Heart left ventricle (tissue), 13 donors: ENCODE measurements around the gene SMAD4.

Experiments used
- POLR2A ChIP-seq, 2 donors: fragments of 450-650 bp; IDR thresholded peaks; one replicate each; pipeline ENCODE4 v1.6.1; 2017; ENCODE audit warnings: antibody characterized with exemption in 2 of 2, mild to moderate bottlenecking in 2 of 2, moderate library complexity in 2 of 2
- TF ChIP-seq, protein P1 (sequence below), 12 donors: fragments of 200-600 bp; sonication (generic) in 4 of 12; IDR thresholded peaks; one replicate each; pipeline versions ENCODE4 v1.5.0 to v1.8.0; 2018 to 2022; ENCODE audit warnings: antibody characterized with exemption in 12 of 12, mild to moderate bottlenecking in 5 of 12
- donor health status: ischemic (EF 13 %, LVEDD 7.1; RV severe dilation, severe dysfunction).
- donor health status: DM: no; HTN: yes; CAD: no.
- donor health status: DM: no; HTN: no; CAD: no.
- donor health status: ischemic (EF 25% LVEDD 6.9; RV normal size, moderate dysfunction).
- donor health status: ischemic (EF 25% LVEDD 5.7; RV mildly dilated, moderate dysfunction).
- donor health status: ischemic (EF 35%, LVEDD 5.7; RV mildly dilated, moderate dysfunction).
- donor health status: nonischemic (EF 11% LVEDD 7.7; RV severe dilation, severe dysfunction).
- donor health status: DM: yes; HTN: yes; CAD: no.
- donor health status: PGD.
- donor health status: ischemic (EF 29% LVEDD 5.4; RV normal size, mild dysfunction).
- donor health status: nonischemic (EF 23%, LVEDD 6.1; RV moderate dilation, normal function).

DNA sequence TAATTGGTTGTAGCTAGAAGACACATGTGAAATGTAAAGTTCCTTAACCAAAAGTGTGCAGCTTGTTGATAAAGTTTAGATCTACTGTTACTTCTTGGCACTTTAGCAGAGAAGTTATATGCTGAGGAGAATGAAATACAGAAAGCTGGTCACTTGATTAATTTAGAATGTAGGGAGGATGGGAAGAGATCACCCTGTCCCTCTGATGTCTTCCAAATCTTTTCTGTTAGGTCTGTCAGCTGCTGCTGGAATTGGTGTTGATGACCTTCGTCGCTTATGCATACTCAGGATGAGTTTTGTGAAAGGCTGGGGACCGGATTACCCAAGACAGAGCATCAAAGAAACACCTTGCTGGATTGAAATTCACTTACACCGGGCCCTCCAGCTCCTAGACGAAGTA, 48.0 kb downstream of the SMAD4 start:
- TF ChIP-seq, protein P1, sequence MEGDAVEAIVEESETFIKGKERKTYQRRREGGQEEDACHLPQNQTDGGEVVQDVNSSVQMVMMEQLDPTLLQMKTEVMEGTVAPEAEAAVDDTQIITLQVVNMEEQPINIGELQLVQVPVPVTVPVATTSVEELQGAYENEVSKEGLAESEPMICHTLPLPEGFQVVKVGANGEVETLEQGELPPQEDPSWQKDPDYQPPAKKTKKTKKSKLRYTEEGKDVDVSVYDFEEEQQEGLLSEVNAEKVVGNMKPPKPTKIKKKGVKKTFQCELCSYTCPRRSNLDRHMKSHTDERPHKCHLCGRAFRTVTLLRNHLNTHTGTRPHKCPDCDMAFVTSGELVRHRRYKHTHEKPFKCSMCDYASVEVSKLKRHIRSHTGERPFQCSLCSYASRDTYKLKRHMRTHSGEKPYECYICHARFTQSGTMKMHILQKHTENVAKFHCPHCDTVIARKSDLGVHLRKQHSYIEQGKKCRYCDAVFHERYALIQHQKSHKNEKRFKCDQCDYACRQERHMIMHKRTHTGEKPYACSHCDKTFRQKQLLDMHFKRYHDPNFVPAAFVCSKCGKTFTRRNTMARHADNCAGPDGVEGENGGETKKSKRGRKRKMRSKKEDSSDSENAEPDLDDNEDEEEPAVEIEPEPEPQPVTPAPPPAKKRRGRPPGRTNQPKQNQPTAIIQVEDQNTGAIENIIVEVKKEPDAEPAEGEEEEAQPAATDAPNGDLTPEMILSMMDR (IDR thresholded peaks at IDR 0.05) = no peak
- TF ChIP-seq POLR2A (IDR thresholded peaks at IDR 0.05) = no peak
